HG03460 (cell line): ENCODE results near the gene TCEA2.

Experiments used
- ATAC-seq: cut with Tn5 transposase; IDR thresholded peaks from one replicate; pipeline ENCODE4 v1.9.1; 2021; ENCODE audit not compliant: unreplicated experiment

Gene TCEA2

GRCh38 chr20:64119301-64119680 lies 56.3 kb downstream of the TCEA2 start:
- ATAC-seq: no peak

GRCh38 chr20:64119681-64120341 lies 56.8 kb downstream of the TCEA2 start:
- no peak for ATAC-seq

DNA sequence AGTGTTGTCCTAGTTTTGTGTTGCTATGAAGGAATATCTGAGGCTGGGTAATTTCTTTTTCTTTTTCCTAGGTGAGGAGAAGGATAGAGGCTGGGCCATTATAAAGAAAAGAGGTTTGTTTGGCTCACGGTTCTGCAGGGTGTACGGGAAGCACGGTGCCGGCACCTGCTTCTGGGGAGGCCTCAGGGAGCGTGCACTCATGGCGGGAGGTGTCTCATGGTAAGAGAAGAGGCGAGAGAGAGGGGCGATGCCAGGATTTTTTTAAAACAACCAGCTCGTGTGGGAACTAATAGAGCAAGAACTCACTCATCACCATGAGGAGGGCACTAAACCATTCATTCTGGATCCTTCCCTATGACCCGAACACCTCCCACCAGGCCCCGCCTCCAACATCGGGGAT lies 58.6 kb downstream of the TCEA2 start:
- no peak for ATAC-seq
